Smooth muscle cell of the brain vasculature (primary cell): Measurements from ENCODE around the gene NPSR1.
"Not testable (repeated sequence)": the region's sequence is repeated elsewhere in the genome, so short reads cannot be mapped to it uniquely, and the experiment has no call there.

ENCODE experiments used
- DNase-seq: peaks from one replicate; pipeline ENCODE4 v3.0.0-alpha.2; 2012; ENCODE audit warnings: low read depth, low spot score

NPSR1 gene

GRCh38 chr7:34835901-34836600, 178.0 kb downstream of the NPSR1 start:
- DNase-seq = no peak

- DNase-seq = no peak
These were observed 179.3 kb downstream of the NPSR1 start for GRCh38 chr7:34837316-34837715.

GRCh38 chr7:34837801-34838201, 179.8 kb downstream of the NPSR1 start:
- no peak for DNase-seq

- no peak for DNase-seq
These were observed 180.3 kb downstream of the NPSR1 start for GRCh38 chr7:34838329-34838728.

- no peak for DNase-seq
These were observed 181.6 kb downstream of the NPSR1 start for GRCh38 chr7:34839645-34840044.

DNA sequence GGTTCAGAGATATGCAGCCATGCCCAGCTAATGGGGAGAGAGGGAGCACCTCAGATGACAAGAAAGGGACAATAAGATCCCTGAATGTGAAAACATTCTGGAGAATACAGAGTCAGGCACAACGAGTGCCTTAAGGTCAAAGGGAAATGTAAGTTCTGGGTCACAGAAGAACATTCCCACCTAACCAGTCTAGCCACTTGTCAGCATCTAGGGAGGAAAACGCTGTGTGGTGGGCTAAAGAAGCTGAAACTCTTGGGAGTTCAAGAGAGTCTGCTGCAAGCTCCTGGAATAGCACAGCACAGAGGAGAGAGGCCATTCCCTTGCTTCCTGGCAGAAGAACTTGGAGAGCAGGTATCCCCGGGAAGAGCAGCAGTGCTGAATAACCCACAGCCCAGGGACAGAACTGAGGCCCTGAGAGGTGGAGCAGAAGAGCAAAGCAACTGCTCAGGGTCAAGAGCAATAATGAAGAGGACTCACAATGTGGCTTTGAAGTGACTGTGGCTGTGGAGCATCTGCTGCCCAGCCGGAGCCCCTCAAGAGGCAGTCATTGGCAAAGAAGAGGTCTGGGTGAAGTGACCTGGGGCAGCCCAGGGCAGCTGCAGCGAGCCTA, 182.3 kb downstream of the NPSR1 start:
- no peak for DNase-seq

- no peak for DNase-seq
These were observed 183.3 kb downstream of the NPSR1 start for GRCh38 chr7:34841326-34841725.

DNA sequence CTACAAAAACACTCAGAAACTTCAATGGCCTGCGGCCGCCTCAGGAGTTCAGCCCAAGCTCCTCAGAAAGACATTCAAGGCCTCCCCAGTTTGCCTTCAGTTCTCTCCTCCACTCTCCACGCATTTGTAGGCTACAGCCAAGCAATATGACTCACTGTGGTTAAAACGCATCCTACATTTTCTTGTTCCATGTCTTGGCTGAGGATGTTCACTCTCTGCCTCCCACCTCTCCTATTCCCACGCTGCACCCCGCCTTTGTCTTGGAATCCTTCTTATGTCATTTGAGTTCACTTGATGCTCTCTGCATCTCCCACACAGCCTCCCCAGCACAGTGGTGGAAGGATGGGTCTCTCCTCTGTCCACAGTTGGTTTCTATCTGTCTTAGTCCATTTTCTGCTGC, 184.8 kb downstream of the NPSR1 start:
- no peak for DNase-seq

GRCh38 chr7:34844406-34844805, 186.4 kb downstream of the NPSR1 start:
- no peak for DNase-seq

DNA sequence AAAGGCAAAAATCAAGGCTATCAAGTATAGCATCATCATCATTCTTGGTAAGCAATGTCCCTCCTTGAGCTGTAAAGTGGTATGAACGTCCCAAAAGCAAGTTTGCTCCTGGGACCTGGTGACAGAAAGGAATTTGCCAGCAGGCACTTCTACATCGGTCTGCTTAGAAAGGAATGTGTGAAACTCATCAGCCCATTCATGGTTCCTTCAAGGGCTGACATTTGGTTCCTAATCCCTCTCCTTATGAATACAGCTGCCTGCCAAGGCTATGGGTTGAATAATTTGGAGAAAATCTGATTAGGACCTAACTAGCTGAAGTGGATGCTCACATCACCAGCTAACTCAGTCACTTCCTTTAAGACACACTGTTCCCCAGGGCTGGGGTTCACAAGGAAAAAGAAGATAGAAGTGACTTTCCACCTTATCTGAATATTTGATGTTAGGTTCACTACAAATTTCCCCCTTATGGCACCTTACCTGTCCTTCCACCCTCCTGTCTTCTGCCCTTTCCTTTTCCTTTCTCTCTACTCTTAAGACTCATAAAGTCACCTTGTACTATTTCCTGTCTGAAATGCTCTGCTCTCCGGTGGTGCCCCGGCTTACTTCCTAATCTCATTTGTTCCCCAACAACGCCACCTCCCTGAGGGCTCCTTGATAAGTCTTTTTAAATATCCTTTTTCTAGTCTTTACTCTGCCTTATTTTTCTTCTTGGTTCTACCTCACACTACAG, 187.1 kb downstream of the NPSR1 start:
- DNase-seq = no peak

- no peak for DNase-seq
These were observed 187.8 kb downstream of the NPSR1 start for GRCh38 chr7:34845666-34846361.

DNA sequence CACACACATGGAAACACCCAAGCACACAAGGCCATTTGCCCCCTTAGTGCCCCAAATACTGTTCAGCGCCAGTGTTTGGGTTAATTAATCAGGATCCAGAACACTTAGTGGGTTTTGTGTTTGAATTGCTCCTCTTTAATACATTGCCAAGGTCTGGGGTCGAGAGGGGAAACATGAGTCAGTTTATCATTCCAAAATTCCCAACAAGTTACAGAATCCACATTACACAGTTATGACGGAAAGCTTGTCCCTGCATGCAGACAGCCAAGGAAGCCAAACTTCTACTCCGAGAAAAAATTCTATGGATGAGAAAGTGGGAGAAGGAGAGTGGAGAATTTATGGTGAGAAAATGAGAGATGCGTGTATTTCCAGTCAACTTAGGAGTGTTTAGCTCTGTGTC, 189.0 kb downstream of the NPSR1 start:
- no peak for DNase-seq

GRCh38 chr7:34848670-34849069, 190.7 kb downstream of the NPSR1 start:
- no peak for DNase-seq

- no peak for DNase-seq
These were observed 191.3 kb downstream of the NPSR1 start for GRCh38 chr7:34849163-34849960.

- DNase-seq = no peak
These were observed 192.0 kb downstream of the NPSR1 start for GRCh38 chr7:34849986-34850385.

GRCh38 chr7:34850681-34851080, 192.7 kb downstream of the NPSR1 start:
- DNase-seq = no peak

DNA sequence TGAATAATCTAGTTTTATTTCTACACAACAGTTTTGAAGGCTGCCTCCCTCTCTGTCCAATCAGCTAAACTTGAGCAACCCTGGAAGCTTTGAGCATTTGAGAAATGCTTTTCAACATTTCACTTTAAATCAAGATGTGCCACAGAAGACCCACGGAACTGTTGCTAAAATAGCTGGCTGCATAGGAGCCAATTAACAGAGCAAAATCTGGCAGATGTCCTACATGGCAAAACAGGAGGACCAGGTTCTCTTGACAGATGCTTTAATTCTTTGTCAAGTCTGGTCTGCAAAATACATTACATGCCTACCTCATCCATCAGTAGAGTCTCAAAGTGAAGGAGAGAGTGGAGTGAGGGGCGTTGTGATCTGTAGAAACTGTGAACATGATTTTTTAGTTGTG, 193.4 kb downstream of the NPSR1 start:
- DNase-seq = no peak

- DNase-seq = not testable (repeated sequence)
These were observed 200.4 kb downstream of the NPSR1 start for GRCh38 chr7:34858444-34858843.

- not testable (repeated sequence) for DNase-seq
These were observed 201.3 kb downstream of the NPSR1 start for GRCh38 chr7:34859281-34859680.

DNA sequence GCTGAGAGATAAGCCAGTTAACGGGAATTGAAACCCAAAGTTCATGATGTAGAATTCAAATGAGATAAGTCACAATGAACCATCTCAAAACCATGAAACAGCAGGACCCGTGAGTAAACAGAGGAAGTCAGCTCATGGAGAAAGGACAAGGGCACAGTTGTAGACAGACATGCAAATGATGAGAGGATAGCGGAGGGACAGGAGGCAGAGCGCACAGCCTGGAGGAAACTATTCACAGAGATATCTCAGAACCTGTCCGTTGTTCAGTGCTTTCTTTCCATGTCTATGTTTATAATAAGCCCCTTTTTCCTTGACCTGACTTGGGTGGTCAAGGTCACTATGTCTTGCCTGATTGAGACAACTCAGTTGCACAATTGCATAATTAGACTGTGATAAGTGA, 208.2 kb downstream of the NPSR1 start:
- DNase-seq = not testable (repeated sequence)

- DNase-seq = not testable (repeated sequence)
These were observed 209.3 kb downstream of the NPSR1 start for GRCh38 chr7:34867341-34867740.
